Endothelial cell of umbilical vein (primary cell): Measurements from ENCODE around the gene BIN1. TPM values are rescaled to one million over a fixed set of nuclear protein-coding genes. Genes with fewer than 3 reads are reported as not detected.

Experiments
- BruUV-seq: library from RNA; stranded (reverse); fragments of 400-500 nt; replicated peaks from 2 replicates; lab custom pipeline; 2021; lab: Mats Ljungman, UMichigan
- CTCF ChIA-PET: fragments of 300-600, 350-600 bp; sonication (Branson Sonifier 250); formaldehyde crosslinking; loops from one replicate; lab custom pipeline; 2021; ENCODE audit warnings: antibody characterized with exemption, inconsistent platforms; lab: Charles Lee
- POLR2A ChIA-PET: fragments of 300-600, 350-600 bp; sonication (Branson Sonifier 250); formaldehyde crosslinking; loops from one replicate; lab custom pipeline; 2021; ENCODE audit warnings: antibody characterized with exemption, inconsistent platforms; lab: Charles Lee
- DNase-seq: peaks from one replicate; pipeline ENCODE4 v3.0.0-alpha.2; 2011; ENCODE audit warnings: low read depth, low spot score
- FAIRE-seq: peaks from 2 replicates; lab custom pipeline; 2011; peaks lifted over from hg19 to GRCh38; lab: Jason Lieb, UNC
- H2AFZ ChIP-seq: 2 replicates; pipeline ENCODE4 v1.6.0; 2012; ENCODE audit warnings: low read depth, low read length, control low read depth, inconsistent platforms
- H3K27ac ChIP-seq: 2 replicates; pipeline ENCODE4 v1.5.1; 2011; ENCODE audit warnings: low read depth, mild to moderate bottlenecking, control low read depth, low read length, moderate library complexity; ENCODE audit not compliant: insufficient read depth
- H3K27me3 ChIP-seq, 2 experiments: 2 replicates each; pipeline versions ENCODE4 v1.6.0 to v1.6.1; 2011; ENCODE audit warnings: low read length in 2 of 2, mixed read lengths in 1 of 2; ENCODE audit not compliant: control insufficient read depth in 2 of 2, insufficient read depth in 2 of 2
- H3K36me3 ChIP-seq, 2 experiments: 2 replicates in 1 of 2; 3 replicates in 1 of 2; pipeline ENCODE4 v1.5.1; 2011; ENCODE audit warnings: low read length in 2 of 2, mild to moderate bottlenecking in 1 of 2, moderate library complexity in 1 of 2; ENCODE audit not compliant: control insufficient read depth in 2 of 2, insufficient read depth in 2 of 2; ENCODE audit errors: extremely low read depth in 1 of 2
- H3K4me1 ChIP-seq: 3 replicates; pipeline ENCODE4 v1.5.1; 2011; ENCODE audit warnings: mild to moderate bottlenecking, low read length; ENCODE audit not compliant: control insufficient read depth, insufficient read depth; ENCODE audit errors: extremely low read depth
- H3K4me2 ChIP-seq: 2 replicates; pipeline ENCODE4 v1.6.1; 2011; ENCODE audit warnings: low read length, control low read depth, mixed read lengths; ENCODE audit not compliant: insufficient read depth
- H3K4me3 ChIP-seq, 3 experiments: fragments of 200-600 bp in 1 of 3; sonication (generic), shearing (Covaris generic) in 1 of 3; replicated peaks in 1 of 3; 2 replicates each; pipeline ENCODE4 v1.5.1; 2011 to 2016; ENCODE audit warnings: control low read depth in 3 of 3, low read length in 3 of 3, mild to moderate bottlenecking in 2 of 3, inconsistent platforms in 1 of 3, low read depth in 1 of 3, moderate library complexity in 1 of 3; ENCODE audit not compliant: insufficient read depth in 1 of 3
- H3K79me2 ChIP-seq: 2 replicates; pipeline ENCODE4 v1.6.0; 2012; ENCODE audit warnings: low read length, inconsistent platforms; ENCODE audit not compliant: control insufficient read depth, insufficient read depth
- H3K9ac ChIP-seq: replicated peaks from 2 replicates; pipeline ENCODE3; 2011; ENCODE audit warnings: low read length, control low read depth; ENCODE audit not compliant: insufficient read depth; ENCODE audit errors: extremely low read depth
- H3K9me1 ChIP-seq: replicated peaks from 3 replicates; pipeline ENCODE4 v1.6.0; 2011; ENCODE audit warnings: mild to moderate bottlenecking, low read length; ENCODE audit not compliant: control insufficient read depth, insufficient read depth; ENCODE audit errors: extremely low read depth
- H3K9me3 ChIP-seq: replicated peaks from 2 replicates; pipeline ENCODE4 v1.5.1; 2012; ENCODE audit warnings: low read length, inconsistent platforms; ENCODE audit not compliant: control insufficient read depth, insufficient read depth
- H4K20me1 ChIP-seq: replicated peaks from 2 replicates; pipeline ENCODE3; 2011; ENCODE audit warnings: mild to moderate bottlenecking, low read length; ENCODE audit not compliant: control insufficient read depth, insufficient read depth; ENCODE audit errors: extremely low read depth
- EZH2 ChIP-seq: IDR thresholded peaks from 2 replicates; pipeline ENCODE4 v1.6.1; 2012; ENCODE audit warnings: borderline replicate concordance, low read depth, mild to moderate bottlenecking, moderate library complexity, low read length, inconsistent platforms; ENCODE audit not compliant: severe bottlenecking
- FOS ChIP-seq: IDR thresholded peaks from 2 replicates; pipeline ENCODE4 v1.6.1; 2011; ENCODE audit warnings: mild to moderate bottlenecking, low read length, moderate library complexity, borderline replicate concordance; ENCODE audit not compliant: insufficient read depth
- GATA2 ChIP-seq: IDR thresholded peaks from 2 replicates; pipeline ENCODE4 v1.7.0; 2011; ENCODE audit warnings: low read depth, mild to moderate bottlenecking, moderate library complexity, mixed read lengths, low read length; ENCODE audit not compliant: insufficient read length, insufficient read depth
- JUN ChIP-seq: IDR thresholded peaks from 2 replicates; pipeline ENCODE4 v1.6.1; 2011; ENCODE audit warnings: borderline replicate concordance, low read depth; ENCODE audit not compliant: insufficient read length, insufficient read depth
- MAX ChIP-seq: IDR thresholded peaks from 2 replicates; pipeline ENCODE4 v1.6.1; 2011; ENCODE audit not compliant: insufficient read depth, insufficient read length
- MYC ChIP-seq: IDR thresholded peaks from one replicate; pipeline ENCODE4 v1.6.1; 2011; ENCODE audit warnings: mild to moderate bottlenecking, low read depth, low read length
- POLR2A ChIP-seq: IDR thresholded peaks from 2 replicates; pipeline ENCODE4 v1.6.1; 2012; ENCODE audit warnings: low read depth, mild to moderate bottlenecking, control low read depth, low read length
- POLR2AphosphoS5 ChIP-seq: IDR thresholded peaks from 2 replicates; pipeline ENCODE4 v1.6.1; 2012; ENCODE audit warnings: low read depth, mild to moderate bottlenecking, control low read depth, low read length, moderate library complexity; ENCODE audit not compliant: insufficient read depth
- dilution Hi-C: fragments of 300-500 bp; cut with MboI; formaldehyde crosslinking; loops from one replicate; pipeline ENCODE4 v1.15.0; 2019; ENCODE audit warnings: low sequenced_read_pairs; ENCODE audit not compliant: extremely low pct_ligation_motif_present
- intact Hi-C: fragments of 100-400 bp; cut with micrococcal nuclease; formaldehyde crosslinking; loops from one replicate; pipeline ENCODE4 v1.10.0; 2022
- polyA plus RNA-seq, 4 experiments: library from polyadenylated mRNA; depleted of rRNA in 3 of 4; stranded (reverse) in 3 of 4; unstranded in 1 of 4; fragments of >200 nt; gene quantifications; 2 replicates each; pipeline versions ENCODE4 v1.2.1 to v1.2.3, GENCODE V29; 2011 to 2012; ENCODE audit warnings: missing spikeins in 1 of 4
- total RNA-seq: library from RNA; stranded (reverse); gene quantifications from 2 replicates; pipeline ENCODE4 v1.2.3, GENCODE V29; 2021

BIN1 gene
- total and polyA plus RNA-seq, 2 donors (not counting 3 experiments of a cell fraction or from before 2014, with no cell fraction given) = 26.3 to 36.9 TPM

GRCh38 chr2:127044165-127044718 lies 62.7 kb downstream of the BIN1 start:
- no peaks in the 10 kb centered on the region for H3K9me3 ChIP-seq
- intact Hi-C loops = no loop called here
- no peaks in the 10 kb centered on the region for H3K27me3 ChIP-seq
- H3K27ac ChIP-seq = no peak overlapping the region
- H3K4me2 ChIP-seq = no peak overlapping the region
- TF ChIP-seq MYC (no peak), POLR2A (no peak), EZH2 (no peak), FOS (no peak), JUN (no peak), MAX (no peak)
- no peak overlapping the region for H2AFZ ChIP-seq
- POLR2A ChIA-PET = no interaction called here
- BruUV-seq = no TSS peak
- no peak overlapping the region for H3K9ac ChIP-seq
- CTCF ChIA-PET = no interaction called here
- H3K79me2 ChIP-seq = no peaks in the 10 kb centered on the region
- no peaks in the 10 kb centered on the region for H3K4me1 ChIP-seq
- dilution Hi-C loops = no loop called here
- H3K4me3 ChIP-seq = no peak overlapping the region
- FAIRE-seq = no peak
- no peaks in the 10 kb centered on the region for H3K9me1 ChIP-seq
- H3K36me3 ChIP-seq = peaks cover 0 to 2% of the 10 kb centered on the region in 2 experiments
- no peak for DNase-seq
- H4K20me1 ChIP-seq = no peaks in the 10 kb centered on the region

DNA sequence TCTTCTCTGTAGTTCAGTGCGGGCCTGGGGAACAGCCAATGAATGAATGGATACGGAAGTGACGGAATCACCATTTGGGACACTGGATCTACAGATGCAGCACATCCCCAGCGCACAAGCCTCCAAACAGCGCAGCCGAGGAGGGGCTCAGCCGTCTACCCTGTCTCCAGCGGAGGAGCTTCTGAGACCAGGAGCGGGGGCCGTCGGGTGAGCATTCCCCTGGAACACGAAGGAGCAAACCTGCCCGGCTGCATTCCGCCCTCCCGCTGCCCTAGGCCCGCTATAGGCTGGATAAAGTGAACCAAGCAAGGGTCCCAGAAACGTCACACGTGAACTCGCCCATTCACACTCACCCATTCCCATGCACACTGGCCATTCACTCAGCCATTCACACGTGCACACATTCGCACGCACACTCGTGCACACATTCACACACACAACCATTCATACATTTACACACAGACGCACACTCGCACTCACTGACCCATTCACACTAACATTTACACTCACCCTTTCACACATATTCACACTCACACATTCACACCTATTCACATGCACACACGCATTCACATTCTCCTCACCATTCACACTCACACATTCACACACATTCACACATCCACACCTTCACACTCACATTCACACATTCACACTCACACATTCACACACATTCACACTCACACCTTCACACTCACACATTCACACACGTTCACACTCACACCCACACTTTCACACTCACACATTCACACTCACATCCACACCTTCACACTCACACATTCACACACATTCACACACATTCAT lies 63.4 kb downstream of the BIN1 start:
- Histone ChIP-seq H3K27me3 (no peaks in the 10 kb centered on the region), H3K27ac (no peak overlapping the region), H3K4me2 (no peak overlapping the region), H2AFZ (no peak overlapping the region), H4K20me1 (no peaks in the 10 kb centered on the region), H3K36me3 (peaks cover 0 to 1% of the 10 kb centered on the region in 2 experiments), H3K4me1 (no peaks in the 10 kb centered on the region), H3K4me3 (no peak overlapping the region), H3K9me3 (no peaks in the 10 kb centered on the region), H3K9ac (no peak overlapping the region), H3K9me1 (no peaks in the 10 kb centered on the region), H3K79me2 (no peaks in the 10 kb centered on the region)
- CTCF ChIA-PET = no interaction called here
- intact Hi-C loops (no loop called here), dilution Hi-C loops (no loop called here)
- TF ChIP-seq POLR2AphosphoS5 (no peak), JUN (no peak), GATA2 (no peak), POLR2A (no peak), EZH2 (no peak)
- no TSS peak for BruUV-seq
- POLR2A ChIA-PET = no interaction called here
- no peak for FAIRE-seq
- DNase-seq = no peak
